PC-3 (cell line): ENCODE results near the gene TMIGD1. TPM values are rescaled to one million over a fixed set of nuclear protein-coding genes. Genes with fewer than 3 reads are reported as not detected.

Source experiments
- ATAC-seq: fragments of 200-7000 bp; cut with Tn5 transposase; 2 replicates; pipeline ENCODE4 v1.9.1; 2020; ENCODE audit warnings: mild to moderate bottlenecking, moderate library complexity
- BruUV-seq: library from RNA; stranded (reverse); fragments of 400-500 nt; replicated peaks from 2 replicates; lab custom pipeline; 2021; lab: Mats Ljungman, UMichigan
- CTCF ChIA-PET: fragments of 300-600 bp; sonication (Branson Sonifier 250); formaldehyde crosslinking; loops from one replicate; lab custom pipeline; 2022; ENCODE audit warnings: antibody characterized with exemption; lab: Charles Lee
- POLR2A ChIA-PET: fragments of 300-600 bp; sonication (Branson Sonifier 250); formaldehyde crosslinking; loops from one replicate; lab custom pipeline; 2022; ENCODE audit warnings: antibody characterized with exemption; ENCODE audit not compliant: unreplicated experiment; lab: Charles Lee
- DNase-seq: peaks from one replicate; pipeline ENCODE4 v3.0.0-alpha.2; 2015
- H2AFZ ChIP-seq: fragments of 300-600 bp; sonication (generic); 2 replicates; pipeline ENCODE4 v1.6.0; 2016; ENCODE audit warnings: antibody characterized with exemption, low read length
- H3F3A ChIP-seq: fragments of 300-600 bp; sonication (generic); one replicate; pipeline ENCODE4 v1.6.0; 2017; ENCODE audit warnings: antibody characterized with exemption, low read length, control low read depth, mild to moderate bottlenecking; ENCODE audit not compliant: unreplicated experiment
- H3K27ac ChIP-seq: fragments of 300-600 bp; sonication (generic); 2 replicates; pipeline ENCODE4 v1.5.1; 2016; ENCODE audit warnings: mild to moderate bottlenecking, low read length
- H3K27me3 ChIP-seq: fragments of 300-600 bp; sonication (generic); 2 replicates; pipeline ENCODE4 v1.6.1; 2016; ENCODE audit warnings: low read length, mixed read lengths
- H3K36me3 ChIP-seq: fragments of 300-600 bp; sonication (generic); 2 replicates; pipeline ENCODE4 v1.6.1; 2016; ENCODE audit warnings: low read depth, mixed run types, low read length, mixed read lengths
- H3K4me1 ChIP-seq: fragments of 300-600 bp; sonication (generic); 2 replicates; pipeline ENCODE4 v1.5.1; 2016; ENCODE audit warnings: low read length; ENCODE audit not compliant: insufficient read depth
- H3K4me2 ChIP-seq: fragments of 300-600 bp; sonication (generic); 2 replicates; pipeline ENCODE4 v1.6.0; 2016; ENCODE audit warnings: low read length
- H3K4me3 ChIP-seq: fragments of 300-600 bp; sonication (generic); 2 replicates; pipeline ENCODE4 v1.5.1; 2016; ENCODE audit warnings: mild to moderate bottlenecking, low read length, mixed read lengths
- H3K79me2 ChIP-seq: fragments of 300-600 bp; sonication (generic); 2 replicates; pipeline ENCODE4 v1.6.1; 2017; ENCODE audit warnings: low read length, mixed read lengths
- H3K9ac ChIP-seq: fragments of 300-600 bp; sonication (generic); 2 replicates; pipeline ENCODE4 v1.6.0; 2016; ENCODE audit warnings: mild to moderate bottlenecking, low read length
- H3K9me2 ChIP-seq: fragments of 300-600 bp; sonication (generic); replicated peaks from 2 replicates; pipeline ENCODE4 v1.6.1; 2016; ENCODE audit warnings: mixed run types, low read length, mixed read lengths
- H3K9me3 ChIP-seq: fragments of 300-600 bp; sonication (generic); 2 replicates; pipeline ENCODE4 v1.6.1; 2016; ENCODE audit warnings: low read length, mixed read lengths
- H4K20me1 ChIP-seq: fragments of 300-600 bp; sonication (generic); 2 replicates; pipeline ENCODE4 v1.6.1; 2016; ENCODE audit warnings: low read length, mixed read lengths
- CTCF ChIP-seq: fragments of 300-600 bp; sonication (generic); conservative IDR thresholded peaks from 2 replicates; pipeline ENCODE4 v1.5.1; 2017; ENCODE audit warnings: antibody characterized with exemption, low read depth, mild to moderate bottlenecking, low read length
- EZH2 ChIP-seq: fragments of 300-600 bp; sonication (generic); IDR thresholded peaks from one replicate; pipeline ENCODE4 v1.6.1; 2017; ENCODE audit warnings: antibody characterized with exemption, mild to moderate bottlenecking, low read length; ENCODE audit not compliant: unreplicated experiment
- EZH2phosphoT487 ChIP-seq: fragments of 300-600 bp; sonication (generic); IDR thresholded peaks from 2 replicates; pipeline ENCODE4 v1.6.1; 2018; ENCODE audit warnings: mild to moderate bottlenecking, antibody characterized with exemption, low read length, borderline replicate concordance
- intact Hi-C: fragments of 100-400 bp; cut with micrococcal nuclease; formaldehyde crosslinking; loops from 2 replicates; pipeline ENCODE4 v1.9.0; 2023
- total RNA-seq: library from RNA; depleted of rRNA; stranded (reverse); fragments of >200 nt; gene quantifications from 2 replicates; pipeline ENCODE4 v1.2.3, GENCODE V29; 2014

TMIGD1 gene
- total RNA-seq, 1 experiment from 2014 or later: not detected

DNA sequence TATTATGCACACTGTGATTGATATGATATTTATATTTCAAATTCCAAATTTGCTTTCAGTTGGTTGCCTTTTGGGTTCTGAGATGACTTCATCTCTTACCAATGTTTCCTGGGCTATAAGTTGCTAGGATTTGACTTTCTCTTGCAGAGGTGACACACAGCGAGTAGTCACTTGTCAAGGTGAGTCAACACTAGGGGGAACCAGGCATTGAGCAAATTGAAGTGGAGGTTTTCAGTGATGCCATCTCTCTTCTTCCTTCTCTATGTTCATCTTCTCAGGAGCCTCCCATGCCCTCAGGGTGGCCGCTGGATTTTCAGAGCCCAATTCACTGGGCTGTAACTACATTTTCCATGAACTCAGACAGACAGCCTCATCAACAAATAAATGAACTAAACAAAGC lies 38.9 kb upstream of the TMIGD1 start:
- BruUV-seq: no TSS peak
- H3K4me3 ChIP-seq: no peak overlapping the region
- H3K4me2 ChIP-seq: 0 out of 2 replicates have a peak overlapping the region, but pooled peaks have one; percentile 12
- intact Hi-C loops: no loop called here
- no peaks in the 10 kb centered on the region for H3K9me2 ChIP-seq
- no peaks in the 10 kb centered on the region for H3K9me3 ChIP-seq
- peaks cover 11% of the 10 kb centered on the region for H3F3A ChIP-seq
- H3K27me3 ChIP-seq: no peaks in the 10 kb centered on the region
- H3K27ac ChIP-seq: peak overlapping the region; percentile 29; the same call in 1 of the 2 replicates
- H4K20me1 ChIP-seq: no peaks in the 10 kb centered on the region
- ChIA-PET CTCF (no interaction called here), POLR2A (no interaction called here)
- H3K79me2 ChIP-seq: no peaks in the 10 kb centered on the region
- no peak overlapping the region for H3K9ac ChIP-seq
- H3K4me1 ChIP-seq: peaks cover 54% of the 10 kb centered on the region
- no peaks in the 10 kb centered on the region for H3K36me3 ChIP-seq
- TF ChIP-seq EZH2 (no peak), CTCF (peak; percentile 46; the same call in 1 of the 2 replicates)
- no peak overlapping the region for H2AFZ ChIP-seq
- DNase-seq: peak; percentile 69
- ATAC-seq: peak; percentile 20

GRCh38 chr17:30369995-30370394 lies 36.1 kb upstream of the TMIGD1 start:
- ChIA-PET CTCF (no interaction called here), POLR2A (interaction anchor here (0.6 kb wide), 1 partner anchor 97 kb away, joined by 3 read pairs; no protein-coding TSS in a partner anchor)
- Histone ChIP-seq H3K79me2 (no peaks in the 10 kb centered on the region), H3K9ac (peak overlapping the region; percentile 69), H3K9me2 (no peaks in the 10 kb centered on the region), H2AFZ (no peak overlapping the region), H3K4me2 (peak overlapping the region; percentile 75), H3K27ac (peak overlapping the region; percentile 90), H3K9me3 (no peaks in the 10 kb centered on the region), H4K20me1 (no peaks in the 10 kb centered on the region), H3K36me3 (no peaks in the 10 kb centered on the region), H3K27me3 (no peaks in the 10 kb centered on the region), H3F3A (peaks cover 11% of the 10 kb centered on the region), H3K4me1 (peaks cover 37% of the 10 kb centered on the region), H3K4me3 (no peak overlapping the region)
- DNase-seq (peak; percentile 86), ATAC-seq (peak; percentile 87)
- no TSS peak for BruUV-seq
- no peak for TF ChIP-seq EZH2phosphoT487
- intact Hi-C loops: loop anchor here (2.0 kb wide), 1 partner anchor 29 kb away; no protein-coding TSS in a partner anchor

DNA sequence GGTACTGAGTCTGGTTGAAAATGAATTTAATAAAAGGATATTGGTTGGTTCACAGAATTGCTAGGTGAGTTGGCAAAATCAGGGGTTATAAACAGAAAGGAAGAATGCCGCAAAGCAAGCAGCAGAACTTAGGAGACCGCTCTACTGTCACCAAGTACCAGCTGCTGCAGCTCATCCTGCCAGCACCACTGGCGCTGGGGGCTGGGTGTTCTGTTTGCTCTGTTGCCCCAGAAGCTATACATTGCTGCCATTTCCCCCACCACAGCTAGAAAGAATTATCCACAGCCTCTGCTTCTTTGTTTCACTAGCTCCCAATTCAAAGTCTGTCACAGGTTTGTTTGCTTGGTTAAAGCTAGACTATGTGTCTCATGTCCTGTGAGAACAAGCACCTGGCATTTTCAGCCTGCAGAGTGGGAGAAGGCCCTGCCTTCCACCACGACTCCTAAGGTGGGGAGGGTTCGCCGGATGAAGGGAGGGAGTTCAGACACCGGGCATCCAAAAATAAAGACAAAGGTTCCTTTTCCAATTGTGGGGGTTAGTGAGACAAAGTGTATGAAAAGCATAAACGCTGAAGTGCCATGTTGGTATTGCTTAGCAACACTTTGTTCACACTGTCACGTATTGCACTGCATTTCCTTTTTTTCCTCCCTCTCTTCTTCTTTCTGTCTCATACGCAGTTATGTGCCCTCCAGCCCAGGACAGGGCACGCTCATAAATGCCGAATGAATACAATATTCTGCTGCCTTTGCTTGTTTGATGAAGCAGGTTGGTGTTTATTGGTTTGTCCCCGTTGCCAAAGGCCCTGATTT lies 35.3 kb upstream of the TMIGD1 start:
- H3K27ac ChIP-seq: peak overlapping the region; percentile 90
- ATAC-seq: peak; percentile 12; the same call in 1 of the 2 replicates
- no peaks in the 10 kb centered on the region for H3K9me2 ChIP-seq
- no peak overlapping the region for H3K4me3 ChIP-seq
- H3K9me3 ChIP-seq: no peaks in the 10 kb centered on the region
- H3K27me3 ChIP-seq: no peaks in the 10 kb centered on the region
- no peak overlapping the region for H2AFZ ChIP-seq
- no TSS peak for BruUV-seq
- no peaks in the 10 kb centered on the region for H3K79me2 ChIP-seq
- DNase-seq: no peak
- H3F3A ChIP-seq: peaks cover 11% of the 10 kb centered on the region
- intact Hi-C loops: no loop called here
- POLR2A ChIA-PET: no interaction called here
- TF ChIP-seq EZH2 (no peak), CTCF (no peak), EZH2phosphoT487 (no peak)
- peak overlapping the region; percentile 10; the same call in 1 of the 2 replicates for H3K9ac ChIP-seq
- peak overlapping the region; percentile 61 for H3K4me2 ChIP-seq
- peaks cover 39% of the 10 kb centered on the region for H3K4me1 ChIP-seq
- H4K20me1 ChIP-seq: no peaks in the 10 kb centered on the region
- CTCF ChIA-PET: no interaction called here
- no peaks in the 10 kb centered on the region for H3K36me3 ChIP-seq
